ENCODE results near the gene RHBDD1.
A peak's percentile ranks its signal among the peaks of the same experiment; 100 is the strongest.

RHBDD1 gene

DNA sequence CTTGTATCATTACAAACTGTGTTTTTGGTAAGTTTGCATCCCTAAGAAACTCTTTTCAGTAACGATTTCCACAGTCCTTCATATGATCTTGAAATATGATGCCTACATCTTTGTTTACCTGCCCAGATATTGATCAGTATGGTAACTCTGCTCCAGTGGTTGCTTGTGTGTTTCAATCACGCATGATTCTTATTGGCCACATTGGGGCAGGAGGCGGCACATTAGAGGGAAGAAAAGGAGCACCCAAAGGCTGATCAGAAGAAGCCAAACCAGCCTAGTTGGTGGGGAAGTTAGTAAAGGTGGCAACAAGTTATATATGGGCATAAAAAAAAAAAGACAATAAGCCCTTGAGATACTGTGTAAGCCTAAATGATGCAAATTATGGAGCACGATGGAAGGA, 158.9 kb downstream of the RHBDD1 start:
- no peak for DNase-seq

GRCh38 chr2:226995625-226996041, 159.8 kb downstream of the RHBDD1 start:
- DNase-seq = no peak

DNA sequence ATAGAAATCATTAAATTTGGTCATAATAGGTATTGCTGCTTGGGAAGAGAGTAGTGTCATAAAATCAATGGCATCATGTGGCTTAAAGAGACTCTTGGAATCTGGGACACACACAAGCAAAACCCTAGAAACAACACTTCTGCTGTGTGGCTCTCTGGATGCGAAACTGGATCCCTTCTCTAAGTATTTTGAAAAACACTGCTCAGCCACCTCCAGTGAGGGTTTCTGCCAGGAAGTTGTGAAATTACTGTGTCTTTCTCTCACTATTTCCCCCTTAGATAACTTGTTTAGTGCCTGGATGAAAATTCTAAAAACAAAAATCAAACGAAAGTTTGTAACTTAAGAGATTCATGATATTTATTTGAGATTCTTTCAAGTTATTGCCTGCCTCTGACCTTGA, 163.8 kb downstream of the RHBDD1 start:
- DNase-seq = no peak

DNA sequence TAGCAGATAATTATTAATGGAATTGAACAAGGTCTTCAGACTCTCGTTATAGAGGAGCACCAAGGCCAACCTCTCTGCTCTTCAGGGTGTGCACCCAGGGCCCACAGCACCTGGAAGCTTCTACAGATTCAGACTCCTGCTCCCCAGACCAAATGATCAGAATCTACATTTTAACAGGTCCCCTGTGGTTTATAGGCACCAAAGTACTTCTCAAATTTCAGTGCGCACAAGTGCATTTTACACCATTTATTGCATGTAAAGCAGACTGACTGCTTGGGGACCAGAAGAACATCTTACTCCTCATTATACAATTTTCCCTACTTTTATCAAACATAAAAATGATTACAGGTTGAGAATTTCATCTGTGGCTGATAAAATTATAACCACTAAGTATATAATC, 164.3 kb downstream of the RHBDD1 start:
- DNase-seq = no peak

- DNase-seq = no peak
These were observed 168.6 kb downstream of the RHBDD1 start for GRCh38 chr2:227004482-227004881.

DNA sequence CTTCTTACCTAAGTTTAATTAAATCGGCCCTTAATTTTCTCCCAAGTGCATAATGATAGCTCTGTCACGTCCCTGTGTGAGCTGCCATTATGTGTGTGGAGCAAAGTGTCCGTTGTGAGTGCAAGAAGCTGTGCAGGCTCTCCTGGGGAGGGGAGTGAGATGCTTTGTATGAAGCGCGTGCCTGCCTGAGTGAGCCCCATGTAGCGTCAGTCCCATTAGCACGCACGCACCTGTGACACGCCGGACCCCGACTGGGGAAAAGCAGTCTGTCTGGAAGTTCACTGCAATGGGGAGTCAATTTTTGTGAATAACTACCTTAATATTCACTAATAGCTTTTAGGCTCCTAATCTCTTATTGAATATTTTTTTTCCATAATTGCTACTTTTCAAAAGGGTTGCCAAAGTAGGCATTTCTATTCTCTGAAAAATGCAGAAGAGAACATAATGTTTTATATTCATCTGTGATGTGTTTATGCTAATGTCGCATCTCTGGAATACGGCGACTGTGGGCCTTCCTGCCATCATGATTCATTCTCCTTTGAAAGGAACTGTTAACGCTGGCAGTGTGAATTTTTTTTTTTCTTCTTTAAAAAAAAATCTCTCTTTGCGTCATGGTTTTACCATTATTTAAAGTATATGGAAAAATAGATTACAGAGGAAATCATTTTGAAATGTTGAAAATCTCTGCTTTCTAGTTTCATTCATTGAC, 170.5 kb downstream of the RHBDD1 start:
- no peak for DNase-seq

DNA sequence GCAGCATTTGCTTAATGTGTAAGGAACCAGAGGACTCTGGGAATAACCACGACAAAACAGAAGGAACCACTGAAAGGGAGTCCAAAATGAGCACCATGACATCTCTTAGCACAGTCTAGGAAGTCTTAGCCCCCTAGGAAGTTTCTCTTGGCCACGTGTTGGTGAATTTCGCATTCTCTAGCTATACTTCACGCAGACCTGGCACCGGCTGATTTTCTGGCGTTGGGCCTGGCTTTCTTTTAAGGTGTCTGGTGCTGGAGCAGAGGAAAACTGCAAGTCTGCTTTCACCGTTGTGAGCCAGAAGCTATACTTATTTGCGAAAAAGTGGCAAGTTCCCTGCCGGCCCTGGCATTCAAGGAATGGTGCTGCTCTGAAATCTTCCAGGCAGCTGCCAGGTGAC, 171.3 kb downstream of the RHBDD1 start:
- DNase-seq = no peak

DNA sequence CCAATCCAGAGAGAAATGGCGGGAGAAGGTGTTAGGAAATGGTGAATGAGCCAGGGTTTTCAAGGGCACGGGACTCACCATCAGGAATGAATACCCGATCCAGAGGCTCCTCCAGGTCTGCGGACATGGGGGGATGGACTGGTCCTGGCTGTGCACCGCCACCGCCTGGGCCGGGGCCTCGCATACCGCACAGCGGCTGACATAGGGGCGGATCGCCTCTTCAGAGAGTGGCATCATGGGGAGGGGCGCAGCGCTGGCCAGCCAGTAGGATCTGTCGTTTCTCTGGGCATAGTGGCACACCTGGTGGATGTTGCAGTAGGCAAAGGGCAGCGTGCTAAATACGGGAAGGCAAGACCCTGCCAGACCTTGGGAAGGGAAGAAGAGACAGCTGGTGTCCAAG, 172.1 kb downstream of the RHBDD1 start:
- no peak for DNase-seq

- DNase-seq = no peak
These were observed 174.6 kb downstream of the RHBDD1 start for GRCh38 chr2:227010433-227010832.

DNA sequence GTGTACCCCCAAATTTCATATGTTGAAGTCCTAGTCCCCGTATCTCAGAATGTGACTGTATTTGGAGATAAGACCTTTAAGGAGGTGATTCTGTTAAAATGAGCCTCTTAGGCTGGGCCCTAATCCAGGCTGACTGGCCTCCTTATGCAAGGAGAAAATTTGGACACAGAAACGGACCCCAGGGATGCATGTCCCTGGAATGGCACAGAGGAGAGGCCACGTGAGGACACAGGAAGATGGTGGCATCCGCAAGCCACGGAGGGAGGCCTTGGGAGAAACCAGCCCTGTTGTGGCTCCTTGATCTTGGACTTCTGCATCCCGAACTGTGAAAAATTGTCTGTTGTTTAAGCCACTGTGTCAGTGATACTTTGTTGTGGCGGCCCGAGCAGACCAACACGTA, 177.5 kb downstream of the RHBDD1 start:
- DNase-seq = no peak

- DNase-seq = no peak
These were observed 178.0 kb downstream of the RHBDD1 start for GRCh38 chr2:227013881-227014280.

DNA sequence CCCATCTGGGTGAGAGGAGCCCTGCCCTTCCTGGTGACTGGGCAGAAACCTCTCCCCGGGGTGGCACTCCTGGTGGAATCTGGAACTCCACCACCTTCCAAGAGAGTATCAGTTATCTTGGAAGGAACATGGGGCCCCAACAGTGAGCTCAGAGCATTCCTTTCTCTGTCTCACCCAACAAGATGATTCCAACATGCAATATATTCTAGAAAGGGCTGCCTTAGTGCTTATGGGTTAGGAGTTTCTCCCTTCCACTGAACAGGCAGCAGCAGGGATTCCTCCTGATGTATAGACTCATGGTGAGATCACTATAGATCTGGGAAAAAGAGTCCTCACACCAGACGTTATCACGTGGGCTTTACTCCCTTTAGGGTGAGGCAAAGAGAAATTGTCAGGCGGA, 181.0 kb downstream of the RHBDD1 start:
- no peak for DNase-seq

GRCh38 chr2:227020416-227020815, 184.6 kb downstream of the RHBDD1 start:
- no peak for DNase-seq

GRCh38 chr2:227022608-227023007, 186.8 kb downstream of the RHBDD1 start:
- no peak for DNase-seq

DNA sequence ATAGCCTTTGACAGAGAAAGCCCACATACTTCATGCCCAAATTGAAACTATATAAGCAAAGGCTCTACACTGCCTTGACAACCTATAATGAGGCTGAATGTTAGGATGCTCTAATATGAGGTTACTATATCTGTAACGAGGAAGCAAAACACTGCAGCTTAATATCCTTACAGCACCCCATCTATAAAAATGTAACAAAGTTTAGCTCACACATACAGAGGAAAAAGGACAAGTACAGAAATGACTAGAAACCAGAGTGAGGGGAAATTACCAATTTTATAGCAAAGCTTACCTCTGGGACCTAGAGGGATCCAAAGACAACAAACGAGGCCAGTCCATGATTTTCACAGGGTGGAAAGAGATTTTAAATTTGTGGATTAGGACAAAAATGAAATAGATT, 189.7 kb downstream of the RHBDD1 start:
- no peak for DNase-seq

DNA sequence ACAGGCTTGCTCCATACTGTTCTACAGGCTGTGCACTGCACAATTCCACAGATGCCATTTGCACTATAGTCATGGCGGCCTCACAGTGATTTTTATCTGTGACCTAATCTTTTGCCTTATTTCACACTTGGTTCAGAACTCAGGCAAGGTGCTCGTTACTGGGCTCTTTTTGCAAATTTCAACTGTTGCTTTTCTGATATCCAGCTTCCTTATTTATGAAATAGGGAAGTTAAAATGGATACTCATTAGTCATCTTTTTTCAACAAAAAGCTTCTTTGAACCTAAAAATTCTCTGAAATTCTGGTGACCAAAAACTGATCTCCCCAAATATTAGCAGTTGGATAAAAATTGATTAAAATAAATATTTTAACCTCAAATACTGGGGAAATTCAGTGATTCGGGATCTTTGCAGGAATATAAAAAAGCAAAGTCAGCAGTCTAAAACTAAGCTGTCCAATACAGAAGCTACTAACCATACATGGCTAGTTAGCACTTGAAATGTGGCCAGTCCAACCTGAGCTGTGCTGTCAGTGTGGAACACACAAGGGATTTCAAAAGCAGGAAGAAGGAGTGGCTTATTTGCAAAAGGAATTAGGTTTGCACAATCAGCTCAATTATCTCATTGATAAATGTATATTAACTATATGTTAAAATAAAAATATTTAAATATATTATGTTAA, 193.7 kb downstream of the RHBDD1 start:
- no peak for DNase-seq

GRCh38 chr2:227030789-227031188, 194.9 kb downstream of the RHBDD1 start:
- DNase-seq = no peak

DNA sequence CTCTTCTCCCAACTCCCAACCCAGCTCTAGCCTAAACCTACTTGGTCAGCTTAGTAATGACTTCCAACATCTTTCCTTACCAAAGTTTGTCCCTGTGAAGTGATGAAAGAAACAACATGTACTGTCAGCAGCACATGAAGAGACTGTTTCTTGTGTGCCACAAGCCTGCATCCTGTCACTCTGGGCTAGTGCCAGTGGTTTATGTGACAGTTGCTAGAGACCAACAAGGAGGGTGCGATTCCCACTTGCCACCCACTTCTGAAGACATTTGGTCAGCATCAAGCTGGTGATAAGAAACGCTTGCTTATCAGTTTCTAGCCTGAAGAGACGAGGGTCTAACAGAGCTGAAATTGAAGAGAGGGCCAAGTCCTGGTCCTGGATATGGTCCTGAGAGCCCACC, 195.5 kb downstream of the RHBDD1 start:
- no peak for DNase-seq

GRCh38 chr2:227033471-227034148, 197.8 kb downstream of the RHBDD1 start:
- peak in 1 of 2 experiments; percentile 7 for DNase-seq

DNA sequence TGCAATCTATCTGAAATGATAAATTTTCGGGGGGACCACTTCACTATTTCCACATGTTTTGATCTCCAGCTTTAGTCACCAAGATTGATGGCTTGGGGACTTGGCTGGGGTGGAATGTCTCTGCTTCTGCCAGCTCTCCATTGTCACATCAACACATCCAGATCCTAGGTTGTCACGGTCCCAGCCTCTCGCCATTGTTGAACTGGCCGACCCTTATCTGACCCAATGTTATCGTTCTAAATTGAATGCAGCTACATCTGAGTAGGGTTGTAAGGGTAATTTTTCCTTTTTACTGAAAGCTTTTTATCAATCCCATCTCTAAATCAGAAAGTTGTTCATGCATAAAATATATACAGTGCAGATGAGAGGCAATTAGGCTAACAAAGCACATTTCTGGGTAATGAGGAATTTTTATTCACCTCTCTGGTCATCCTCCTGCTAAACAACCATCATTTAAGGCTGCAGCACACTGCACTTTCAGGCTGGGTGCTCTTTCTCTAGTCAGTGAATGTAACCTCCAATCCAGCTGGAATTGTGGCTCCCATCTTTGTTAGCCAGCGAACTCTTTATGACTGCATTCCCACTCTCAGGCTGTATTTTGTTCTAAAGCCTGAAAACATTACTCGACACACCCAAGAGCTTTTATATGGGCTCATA, 200.0 kb downstream of the RHBDD1 start:
- DNase-seq = no peak

GRCh38 chr2:227036527-227036926, 200.7 kb downstream of the RHBDD1 start:
- no peak for DNase-seq

DNA sequence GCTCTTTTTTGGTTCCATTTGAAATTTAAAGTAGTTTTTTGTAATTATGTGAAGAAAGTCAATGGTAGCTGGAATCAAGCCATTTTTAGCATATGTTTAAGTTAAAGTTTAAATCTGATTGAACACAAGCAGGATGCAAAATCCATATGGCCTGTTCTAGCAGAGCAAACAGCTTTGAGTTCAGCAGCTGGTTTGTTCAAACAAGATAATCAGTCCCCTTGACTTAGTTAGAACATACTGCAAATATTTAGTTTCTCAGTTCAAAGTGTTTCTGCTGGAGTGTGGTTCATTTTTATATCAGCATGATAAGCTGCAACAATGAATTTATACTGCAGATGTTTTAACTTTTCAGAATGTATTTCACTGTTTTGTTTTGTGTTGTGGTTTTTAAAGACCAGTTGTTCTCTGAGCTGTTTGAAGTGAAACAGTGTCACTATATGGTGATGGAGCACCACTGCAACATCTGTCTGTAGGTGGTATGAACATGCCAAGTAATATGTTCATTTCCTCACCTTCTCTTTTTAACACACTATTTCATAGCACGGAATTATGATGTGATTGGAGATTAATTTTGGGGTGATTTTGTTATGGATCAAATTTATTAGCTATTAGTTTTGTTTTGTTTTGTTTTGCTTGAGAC, 202.8 kb downstream of the RHBDD1 start:
- DNase-seq = peak in 1 of 2 experiments; percentile 3

- DNase-seq = no peak
These were observed 208.1 kb downstream of the RHBDD1 start for GRCh38 chr2:227043981-227044380.

All from NCI-H1930 (cell line).